SK-N-SH (cell line): ENCODE data around the gene GPN2.

Experiments
- MAX ChIP-seq: IDR thresholded peaks from 2 replicates; pipeline ENCODE4 v1.4.0; 2012; ENCODE audit warnings: low read depth
- POLR2AphosphoS5 ChIP-seq: IDR thresholded peaks from 2 replicates; pipeline ENCODE4 v1.6.1; 2012; ENCODE audit warnings: low read depth, low read length
- RXRA ChIP-seq: IDR thresholded peaks from 2 replicates; pipeline ENCODE4 v1.4.0; 2012; ENCODE audit warnings: low read depth, mild to moderate bottlenecking, borderline replicate concordance
- SMC3 ChIP-seq: IDR thresholded peaks from 2 replicates; pipeline ENCODE4 v1.6.1; 2012; ENCODE audit warnings: low read depth, low read length, improper control_type of control experiment
- TF ChIP-seq, protein P1 (sequence below): fragments of 200-600 bp; sonication (generic); IDR thresholded peaks from 2 replicates; pipeline ENCODE4 v1.6.1; 2017; ENCODE audit warnings: antibody characterized with exemption, mild to moderate bottlenecking, moderate library complexity

DNA sequence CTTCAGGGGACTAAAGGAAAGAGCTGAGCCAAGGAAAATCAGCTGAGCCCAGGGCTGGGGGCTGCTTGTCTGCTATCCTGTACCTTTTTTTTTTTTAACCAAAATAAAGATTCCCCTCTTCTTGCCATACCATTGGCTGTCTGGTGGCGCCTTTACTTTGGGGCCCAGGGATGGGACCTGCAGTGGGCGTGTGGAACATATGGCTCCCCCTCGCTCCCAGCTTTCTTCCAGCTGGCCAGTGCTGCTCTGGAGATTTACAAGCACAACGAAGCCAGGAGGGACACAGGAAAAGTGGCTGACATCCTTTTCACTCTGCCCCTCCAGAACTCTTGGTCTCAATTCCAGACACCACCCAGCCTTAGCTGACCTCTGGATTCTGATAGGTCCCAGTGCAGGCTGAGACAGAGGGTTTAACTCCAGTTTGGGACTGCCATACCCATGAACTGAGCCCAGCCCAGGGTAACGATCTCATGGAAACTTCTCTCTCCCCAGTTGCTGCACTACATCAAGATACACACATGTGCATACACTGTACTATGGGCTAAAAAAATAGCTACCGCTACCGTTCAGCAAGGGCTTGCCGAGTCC, 32.5 kb downstream of the GPN2 start:
- TF ChIP-seq, protein P1, sequence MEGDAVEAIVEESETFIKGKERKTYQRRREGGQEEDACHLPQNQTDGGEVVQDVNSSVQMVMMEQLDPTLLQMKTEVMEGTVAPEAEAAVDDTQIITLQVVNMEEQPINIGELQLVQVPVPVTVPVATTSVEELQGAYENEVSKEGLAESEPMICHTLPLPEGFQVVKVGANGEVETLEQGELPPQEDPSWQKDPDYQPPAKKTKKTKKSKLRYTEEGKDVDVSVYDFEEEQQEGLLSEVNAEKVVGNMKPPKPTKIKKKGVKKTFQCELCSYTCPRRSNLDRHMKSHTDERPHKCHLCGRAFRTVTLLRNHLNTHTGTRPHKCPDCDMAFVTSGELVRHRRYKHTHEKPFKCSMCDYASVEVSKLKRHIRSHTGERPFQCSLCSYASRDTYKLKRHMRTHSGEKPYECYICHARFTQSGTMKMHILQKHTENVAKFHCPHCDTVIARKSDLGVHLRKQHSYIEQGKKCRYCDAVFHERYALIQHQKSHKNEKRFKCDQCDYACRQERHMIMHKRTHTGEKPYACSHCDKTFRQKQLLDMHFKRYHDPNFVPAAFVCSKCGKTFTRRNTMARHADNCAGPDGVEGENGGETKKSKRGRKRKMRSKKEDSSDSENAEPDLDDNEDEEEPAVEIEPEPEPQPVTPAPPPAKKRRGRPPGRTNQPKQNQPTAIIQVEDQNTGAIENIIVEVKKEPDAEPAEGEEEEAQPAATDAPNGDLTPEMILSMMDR: no peak
- no peak for TF ChIP-seq POLR2AphosphoS5
- TF ChIP-seq MAX: no peak
- no peak for TF ChIP-seq RXRA
- TF ChIP-seq SMC3: no peak
